LNCaP clone FGC (cell line): ENCODE measurements around the gene UBE2L5.
A peak's percentile ranks its signal among the peaks of the same experiment; 100 is the strongest.

Experiments used
- DNase-seq: peaks from one replicate; pipeline ENCODE4 v3.0.0-alpha.2; 2011; ENCODE audit warnings: low read depth
- H3K4me3 ChIP-seq: 2 replicates; pipeline ENCODE4 v1.5.1; 2011; ENCODE audit warnings: mild to moderate bottlenecking, low read depth, low read length, control low read depth
- CTCF ChIP-seq: IDR thresholded peaks from 2 replicates; pipeline ENCODE4 v1.5.1; 2012; ENCODE audit warnings: mild to moderate bottlenecking; ENCODE audit not compliant: control insufficient read depth, insufficient read depth; ENCODE audit errors: extremely low read depth

UBE2L5 gene

GRCh38 chr13:30415430-30416030 lies 6.8 kb upstream of the UBE2L5 start:
- DNase-seq: no peak
- no peak overlapping the region for H3K4me3 ChIP-seq
- no peak for TF ChIP-seq CTCF

GRCh38 chr13:30416471-30416870 lies 5.8 kb upstream of the UBE2L5 start:
- no peak for DNase-seq
- H3K4me3 ChIP-seq: no peak overlapping the region
- TF ChIP-seq CTCF: no peak

GRCh38 chr13:30418075-30418716 lies 4.1 kb upstream of the UBE2L5 start:
- TF ChIP-seq CTCF: no peak
- no peak overlapping the region for H3K4me3 ChIP-seq
- DNase-seq: no peak

GRCh38 chr13:30418717-30419459 lies 3.4 kb upstream of the UBE2L5 start:
- no peak for DNase-seq
- H3K4me3 ChIP-seq: no peak overlapping the region
- no peak for TF ChIP-seq CTCF

- H3K4me3 ChIP-seq: peak overlapping the region; percentile 53
- DNase-seq: peak; percentile 71
- no peak for TF ChIP-seq CTCF
These were observed 920 bp upstream of the UBE2L5 start for GRCh38 chr13:30421093-30422053.

- no peak for TF ChIP-seq CTCF
- no peak for DNase-seq
- no peak overlapping the region for H3K4me3 ChIP-seq
These were observed 1.6 kb downstream of the UBE2L5 start for GRCh38 chr13:30423891-30424290.
